Right forelimb (tissue), 1 donor: ENCODE data around the gene NCEH1.
"Not testable (repeated sequence)": the region's sequence is repeated elsewhere in the genome, so short reads cannot be mapped to it uniquely, and the experiment has no call there.

ENCODE experiments used
- DNase-seq: peaks from one replicate; pipeline ENCODE4 v3.0.0-alpha.2; 2018

NCEH1 gene, protein sequence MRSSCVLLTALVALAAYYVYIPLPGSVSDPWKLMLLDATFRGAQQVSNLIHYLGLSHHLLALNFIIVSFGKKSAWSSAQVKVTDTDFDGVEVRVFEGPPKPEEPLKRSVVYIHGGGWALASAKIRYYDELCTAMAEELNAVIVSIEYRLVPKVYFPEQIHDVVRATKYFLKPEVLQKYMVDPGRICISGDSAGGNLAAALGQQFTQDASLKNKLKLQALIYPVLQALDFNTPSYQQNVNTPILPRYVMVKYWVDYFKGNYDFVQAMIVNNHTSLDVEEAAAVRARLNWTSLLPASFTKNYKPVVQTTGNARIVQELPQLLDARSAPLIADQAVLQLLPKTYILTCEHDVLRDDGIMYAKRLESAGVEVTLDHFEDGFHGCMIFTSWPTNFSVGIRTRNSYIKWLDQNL

DNA sequence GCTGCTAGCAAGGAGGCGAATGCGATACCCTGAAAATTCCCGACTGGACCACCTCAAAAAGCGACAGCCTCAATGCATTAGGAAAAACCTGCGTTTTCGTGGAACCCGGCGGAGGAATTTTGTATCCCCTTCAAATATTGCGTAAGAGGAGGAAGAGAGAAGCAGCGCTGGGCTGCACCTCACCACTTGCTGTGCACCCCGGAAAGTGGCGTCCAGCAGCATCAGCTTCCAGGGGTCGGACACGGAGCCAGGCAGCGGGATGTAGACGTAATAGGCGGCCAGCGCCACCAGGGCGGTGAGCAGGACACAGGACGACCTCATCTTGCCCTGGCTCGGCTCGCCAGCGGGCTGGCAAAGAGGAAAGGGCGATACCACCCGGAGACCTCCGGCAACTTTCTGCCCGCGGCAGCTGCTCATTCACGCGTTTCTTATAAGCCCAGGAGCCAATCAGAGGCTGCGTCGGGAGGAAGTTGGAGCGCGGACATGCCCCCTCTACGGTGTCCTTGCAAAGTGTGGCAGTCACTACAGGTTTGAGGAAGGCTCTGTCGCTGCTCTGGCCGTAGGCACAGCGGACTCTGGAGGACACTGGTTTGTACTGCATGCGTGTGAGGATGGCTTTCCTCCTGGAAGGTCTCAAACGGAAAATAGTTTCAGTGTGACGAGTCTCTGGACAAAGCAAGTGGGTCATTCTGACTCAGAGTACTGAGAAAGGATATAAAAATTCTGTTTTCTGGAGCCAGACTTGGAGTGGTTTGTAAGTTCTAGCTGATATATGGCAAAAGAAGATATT lies at the start of gene NCEH1:
Gene NCEH1 (minus strand): TSS at position 404 of the 790 bp plus-strand sequence. CDS start 83 bp downstream, at position 321.
- DNase-seq, result peak; percentile 86

DNA sequence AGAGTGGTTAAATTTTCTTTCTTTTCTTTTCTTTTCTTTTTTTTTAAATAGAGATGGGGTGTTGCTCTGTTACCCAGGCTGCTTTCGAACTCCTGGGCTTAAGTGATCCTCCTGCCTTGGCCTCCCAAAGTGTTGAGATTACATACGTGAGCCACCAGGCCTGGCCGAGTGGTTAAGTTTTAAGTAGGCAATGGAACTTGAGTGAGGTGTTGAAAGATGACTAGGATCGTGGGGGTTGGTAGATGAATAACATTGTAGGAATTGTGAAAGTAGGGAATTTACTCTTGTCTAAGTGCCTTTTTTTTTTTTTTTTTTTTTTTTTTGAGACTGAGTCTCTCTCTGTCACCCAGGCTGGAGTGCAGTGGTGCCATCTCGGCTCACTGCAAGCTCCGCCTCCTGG lies 49.5 kb upstream of the NCEH1 start:
- not testable (repeated sequence) for DNase-seq

DNA sequence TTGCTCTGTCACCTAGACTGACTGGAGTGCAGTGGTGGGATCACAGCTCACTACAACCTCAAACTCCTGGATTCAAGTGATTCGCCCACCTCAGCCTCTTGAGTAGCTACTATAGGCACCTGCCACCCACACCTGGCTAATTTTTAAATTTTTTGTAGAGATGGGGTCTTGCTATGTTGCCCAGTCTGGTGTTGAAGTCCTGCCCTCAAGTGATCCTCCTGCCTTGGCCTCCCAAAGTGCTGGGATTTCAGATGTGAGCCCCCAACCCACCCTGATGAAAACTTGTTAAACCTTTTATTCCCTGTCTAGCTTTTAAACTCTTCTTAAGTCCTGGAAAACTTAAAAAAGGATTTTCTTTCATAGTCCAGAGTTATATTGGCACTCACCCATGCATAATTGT lies 42.3 kb upstream of the NCEH1 start:
- DNase-seq, result no peak

DNA sequence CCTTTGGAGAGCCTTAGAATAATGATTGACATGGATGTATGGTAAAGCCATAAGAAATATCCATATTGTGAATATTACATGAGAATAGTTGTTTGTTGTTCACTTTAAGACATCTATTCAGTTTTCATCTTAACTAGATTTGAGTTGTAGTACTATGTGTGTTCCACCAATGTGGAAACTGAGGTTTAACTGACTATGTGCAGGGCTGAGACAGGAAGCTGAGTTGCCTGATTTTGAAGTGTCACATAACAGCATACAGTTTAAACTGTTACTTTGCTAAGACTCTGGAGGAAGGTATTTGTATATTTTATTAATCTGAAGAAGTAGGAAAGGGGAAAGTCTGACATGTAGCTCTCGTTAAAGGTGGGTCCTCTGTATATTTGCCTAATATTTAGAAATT lies 41.8 kb upstream of the NCEH1 start:
- no peak for DNase-seq

DNA sequence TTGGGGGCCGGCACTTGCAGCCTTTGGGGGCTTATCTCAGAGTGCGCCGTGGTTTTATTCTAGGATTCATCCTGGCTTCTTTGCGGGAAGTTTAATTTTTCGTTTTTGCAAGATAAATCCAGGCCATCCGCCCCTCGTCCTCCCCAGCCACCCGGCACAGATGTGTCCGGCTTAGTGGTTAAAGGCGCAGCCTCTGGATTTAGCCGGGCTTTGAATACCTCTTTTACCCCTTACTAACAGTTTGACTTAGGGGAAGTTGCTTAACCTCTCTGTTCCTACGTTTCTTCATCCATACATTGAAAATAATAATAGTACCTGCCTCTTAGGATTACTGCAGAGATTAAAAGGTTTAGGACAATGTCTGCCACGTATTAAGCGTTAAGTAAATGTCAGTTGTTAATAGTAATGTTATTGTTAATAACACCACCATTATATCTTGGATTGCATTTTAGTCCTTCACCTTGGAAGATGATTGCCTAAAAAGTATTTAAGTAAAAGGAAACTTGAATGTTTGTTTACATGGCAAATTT lies 40.4 kb upstream of the NCEH1 start:
- DNase-seq, result no peak

DNA sequence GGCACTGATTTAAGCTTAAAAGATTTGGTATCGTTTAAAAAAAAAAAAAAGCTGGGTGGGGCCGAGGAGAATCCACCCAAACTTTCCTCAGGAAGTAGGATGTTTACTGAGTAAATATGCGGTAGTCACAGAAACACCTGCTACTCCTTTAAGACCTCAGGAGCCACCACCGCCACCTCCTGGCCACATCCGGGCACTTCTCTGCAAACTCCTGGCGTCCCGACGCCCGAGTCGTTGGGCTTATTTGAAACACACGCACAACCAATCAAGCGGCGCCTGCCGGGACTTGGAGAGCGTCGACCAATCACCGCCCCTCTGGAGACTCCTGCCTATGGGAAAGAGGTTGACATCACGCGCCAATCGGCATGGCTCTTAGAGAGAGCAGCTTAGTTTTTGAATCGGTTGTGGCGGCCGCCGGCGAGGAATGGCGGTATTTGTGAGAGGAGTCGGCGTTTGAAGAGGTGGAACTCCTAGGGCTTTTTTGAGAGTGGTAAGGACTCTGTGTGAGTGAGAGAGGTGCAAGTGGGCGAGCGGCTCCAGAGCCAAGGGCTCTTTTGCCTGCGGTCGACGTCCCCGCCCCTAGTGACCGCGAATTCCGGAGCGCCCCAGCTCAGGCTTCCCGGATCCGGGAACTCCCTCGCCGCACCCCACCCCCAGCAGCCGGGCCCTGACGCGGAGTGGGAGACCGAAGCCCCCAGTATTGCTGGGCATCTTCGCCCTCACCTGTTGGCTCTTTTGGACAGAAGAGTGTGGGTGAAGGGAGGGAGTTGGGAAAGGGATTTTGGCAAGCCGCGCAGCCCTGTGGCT lies 39.7 kb upstream of the NCEH1 start, which contains the start of gene ECT2:
Gene ECT2 (plus strand): TSS at position 359 of the 807 bp plus-strand sequence. CDS start 3,805 bp downstream, outside the sequence.
- peak; percentile 98 for DNase-seq

DNA sequence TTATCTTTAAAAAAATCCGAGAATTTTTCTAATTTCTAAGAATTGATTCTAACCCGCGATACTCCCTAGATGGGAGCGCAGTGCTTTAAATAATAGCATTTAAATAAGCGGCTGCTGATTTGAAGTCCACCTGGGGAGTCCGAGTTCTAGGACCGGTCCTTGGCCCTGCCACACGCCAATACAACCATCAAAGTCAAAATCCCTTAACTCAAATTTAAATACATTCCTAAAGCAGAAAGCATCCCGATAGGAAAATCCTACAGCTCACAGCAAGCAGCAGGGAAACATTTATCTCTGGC lies 39.2 kb upstream of the NCEH1 start:
- no peak for DNase-seq

DNA sequence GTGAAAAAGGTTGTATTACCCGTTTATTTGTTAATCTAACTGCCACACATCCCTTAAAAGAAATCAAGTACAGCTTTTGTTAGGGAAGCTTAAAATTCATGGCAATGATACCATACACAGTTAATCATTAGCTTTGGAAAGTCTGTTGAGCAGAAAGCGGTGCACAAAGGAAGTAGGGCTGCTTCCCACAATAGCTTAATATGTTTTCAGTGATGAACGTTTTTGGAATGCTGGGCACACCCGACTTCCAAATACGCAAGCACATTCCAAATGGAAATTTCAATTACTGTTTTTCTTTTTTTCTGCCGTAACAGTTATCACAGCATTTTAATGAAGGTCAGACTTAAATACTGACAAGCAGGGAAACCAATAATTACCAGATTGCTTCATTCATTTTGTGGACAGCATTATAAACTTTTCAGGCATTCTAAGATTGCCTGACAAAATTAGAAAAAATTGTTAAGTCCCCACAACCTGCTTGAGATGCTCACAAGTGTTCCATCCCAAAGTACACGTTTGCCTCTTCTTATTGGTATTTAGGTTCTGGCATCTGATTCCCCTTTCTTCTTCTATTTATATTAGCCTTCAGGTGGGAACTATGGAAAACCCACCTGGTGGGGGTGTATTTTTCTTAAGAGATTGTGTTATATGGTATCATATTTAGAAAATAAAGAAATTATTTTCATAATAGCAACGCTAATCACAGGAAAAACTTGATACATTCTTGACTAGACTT lies 38.5 kb upstream of the NCEH1 start:
- no peak for DNase-seq

DNA sequence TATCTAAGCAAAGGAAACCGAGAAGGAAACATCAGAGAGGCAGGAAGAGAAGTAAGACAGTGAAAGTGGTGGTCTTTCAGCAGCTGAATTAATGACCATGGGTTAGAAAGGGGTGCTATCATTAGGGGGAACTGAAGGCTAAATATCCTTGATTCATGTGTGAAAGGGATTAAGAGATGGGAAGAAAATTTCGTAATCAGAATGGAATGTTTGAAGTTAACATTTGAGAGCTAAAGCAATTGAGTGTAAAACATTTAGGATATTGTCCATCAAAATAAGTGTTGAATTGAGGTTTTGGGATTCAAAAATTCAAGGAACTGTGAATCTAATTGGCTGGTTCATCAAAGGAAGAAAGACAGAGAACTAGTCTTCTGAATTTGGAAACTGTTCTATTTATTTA lies 35.6 kb upstream of the NCEH1 start:
- DNase-seq, result no peak

DNA sequence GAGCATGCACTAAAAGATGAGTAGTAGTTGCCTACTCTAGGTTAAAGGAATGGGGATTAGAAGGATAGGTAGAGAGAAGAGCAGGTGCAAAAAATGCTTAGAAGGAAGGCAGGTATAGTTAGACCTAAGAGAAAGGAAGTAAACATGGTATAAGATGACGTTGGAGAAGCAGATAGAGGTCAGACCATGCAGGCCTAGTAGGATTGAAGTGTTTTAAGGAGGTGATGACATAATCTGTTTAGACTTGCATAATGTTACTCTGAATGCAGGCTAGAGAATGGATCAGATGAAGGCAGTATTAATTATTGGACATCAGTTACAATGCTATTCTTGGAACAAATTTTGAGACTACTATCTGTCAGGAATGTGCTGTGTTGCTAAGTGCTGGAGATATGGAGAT lies 28.6 kb upstream of the NCEH1 start:
- DNase-seq, result no peak

DNA sequence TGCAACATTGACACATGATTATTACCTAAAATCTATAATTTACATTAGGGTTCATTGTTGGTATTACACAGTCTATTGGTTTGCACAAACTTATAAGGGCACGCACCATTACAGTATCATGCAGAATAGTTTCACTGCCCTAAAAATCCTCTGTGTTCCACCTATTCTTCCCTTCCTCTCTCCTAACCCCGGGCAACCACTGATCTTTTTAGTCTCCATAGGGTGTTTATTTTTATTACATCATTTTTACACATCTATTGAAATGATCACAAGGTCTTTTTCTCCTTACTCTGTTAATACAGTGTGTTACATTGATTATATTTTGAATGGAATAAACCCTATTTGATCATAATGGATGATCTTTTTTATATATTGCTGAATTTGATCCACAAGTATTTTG lies 24.1 kb upstream of the NCEH1 start:
- DNase-seq, result no peak

DNA sequence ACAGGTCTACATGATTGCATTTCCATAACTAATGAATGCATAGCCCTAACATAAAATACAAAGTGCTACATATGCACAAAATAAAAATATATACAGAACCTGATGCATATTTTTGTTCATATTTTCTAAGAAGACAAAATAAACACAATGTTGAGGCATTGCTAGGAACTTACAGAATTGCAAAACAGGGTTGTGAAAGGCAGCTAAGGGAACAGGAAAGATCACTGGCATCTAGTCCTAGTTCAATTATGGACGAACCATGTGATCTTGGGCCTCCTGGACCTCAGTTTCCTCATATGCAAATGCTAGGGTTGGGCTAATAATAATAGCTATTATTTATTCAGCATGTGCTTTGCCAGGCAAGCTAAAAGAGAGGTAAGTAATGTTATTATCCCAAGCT lies 15.5 kb upstream of the NCEH1 start:
- DNase-seq, result no peak

DNA sequence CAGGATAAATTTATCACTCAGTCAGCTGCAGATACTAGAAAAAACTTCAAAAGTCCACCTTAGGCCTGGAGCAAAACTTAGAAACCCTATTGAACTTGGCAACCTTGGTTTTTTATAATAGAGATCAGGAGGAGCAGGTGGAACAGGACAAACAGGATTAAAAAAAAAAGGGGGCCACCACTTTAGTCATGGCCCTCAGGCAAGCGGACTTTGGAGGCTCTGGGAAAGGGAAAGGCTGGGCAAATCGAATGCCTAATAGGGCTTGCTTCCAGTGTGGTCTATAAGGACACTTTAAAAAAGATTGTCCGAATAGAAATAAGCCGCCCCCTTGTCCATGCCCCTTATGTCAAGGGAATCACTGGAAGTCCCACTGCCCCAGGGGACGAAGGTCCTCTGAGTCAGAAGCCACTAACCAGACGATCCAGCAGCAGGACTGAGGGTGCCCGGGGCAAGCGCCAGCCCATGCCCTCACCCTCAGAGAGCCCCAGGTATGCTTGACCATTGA lies 11.7 kb upstream of the NCEH1 start:
- not testable (repeated sequence) for DNase-seq

DNA sequence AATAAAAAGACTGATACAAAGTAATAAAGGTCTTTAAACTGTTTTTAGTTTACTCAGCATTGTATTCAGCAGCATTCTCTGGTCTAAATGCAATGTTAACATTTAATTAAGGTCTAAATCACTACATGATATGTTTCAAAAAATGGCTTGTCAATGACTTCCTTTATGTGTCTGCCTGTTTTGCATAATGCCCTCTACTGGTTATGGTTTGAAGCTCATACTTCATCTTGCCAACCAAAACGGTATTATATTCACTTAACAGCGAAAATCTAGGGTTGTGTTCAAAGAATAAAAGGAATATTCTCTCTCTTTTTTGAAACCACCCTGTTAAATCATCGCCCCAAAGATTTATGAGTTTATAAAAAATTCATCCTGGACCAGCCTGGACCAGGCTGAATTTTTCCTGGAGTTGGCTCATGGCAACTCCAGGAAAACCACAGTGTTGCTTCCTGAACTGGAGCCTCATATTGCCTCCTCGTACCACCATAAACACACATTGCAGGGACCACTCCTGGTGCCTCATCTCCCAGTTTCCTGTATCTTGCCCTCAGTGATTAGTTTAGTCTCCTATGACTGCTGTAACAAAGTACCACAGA lies 6.7 kb upstream of the NCEH1 start:
- DNase-seq, result no peak

DNA sequence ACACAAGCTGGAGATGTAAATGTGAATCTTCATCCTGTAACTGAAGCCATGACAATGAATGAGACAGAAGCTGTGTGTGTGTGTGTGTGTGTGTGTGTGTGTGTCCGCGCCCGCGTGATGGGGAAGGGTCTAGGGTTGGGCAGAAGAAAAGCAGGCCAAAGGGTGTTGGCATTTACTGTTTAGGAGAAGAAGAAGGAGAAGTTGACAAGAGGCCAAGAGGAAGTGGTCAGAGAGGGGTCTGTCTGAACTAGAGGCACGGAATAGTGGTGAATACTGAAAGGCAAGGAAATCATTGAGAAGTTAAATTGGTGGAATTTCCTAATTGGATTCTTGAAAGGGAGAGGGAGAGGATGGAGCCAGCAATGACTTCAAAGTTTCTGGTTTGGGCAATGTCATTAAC lies 5.6 kb upstream of the NCEH1 start:
- DNase-seq, result no peak

DNA sequence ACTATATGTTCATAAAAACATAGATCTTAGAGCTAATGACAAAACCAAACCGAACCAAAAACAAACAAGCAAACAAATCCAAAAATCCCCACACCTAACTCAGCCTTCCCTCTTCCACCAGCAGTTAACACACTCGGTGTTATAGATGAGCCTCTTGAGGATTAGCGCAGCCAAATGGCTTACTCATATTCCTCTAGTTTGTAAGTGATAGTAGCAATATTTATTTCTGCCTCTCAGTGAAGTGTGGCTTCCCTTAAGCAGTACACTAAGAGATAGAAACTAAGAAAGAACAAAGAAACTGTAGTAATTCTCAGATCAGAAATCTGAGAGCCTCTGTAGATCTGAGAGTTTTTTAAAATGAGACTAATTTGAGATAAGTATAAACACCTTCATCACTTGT lies 2.4 kb upstream of the NCEH1 start:
- no peak for DNase-seq

DNA sequence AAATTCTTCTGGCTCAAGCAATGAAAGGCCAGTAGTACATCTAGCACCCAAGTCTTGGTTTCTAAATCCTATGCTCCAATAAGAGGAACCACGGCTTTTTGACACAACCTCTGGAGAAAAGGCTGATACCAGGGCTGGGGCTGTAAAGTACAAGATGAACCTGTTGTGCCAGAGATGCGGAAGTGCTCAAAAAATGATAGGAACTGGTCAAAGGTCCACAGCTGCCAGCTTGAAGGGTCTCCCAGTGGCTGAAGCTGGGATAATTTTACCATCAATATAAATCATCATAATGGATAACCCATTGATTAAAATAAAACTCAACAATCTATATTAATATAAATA lies 558 bp upstream of the NCEH1 start:
- no peak for DNase-seq

DNA sequence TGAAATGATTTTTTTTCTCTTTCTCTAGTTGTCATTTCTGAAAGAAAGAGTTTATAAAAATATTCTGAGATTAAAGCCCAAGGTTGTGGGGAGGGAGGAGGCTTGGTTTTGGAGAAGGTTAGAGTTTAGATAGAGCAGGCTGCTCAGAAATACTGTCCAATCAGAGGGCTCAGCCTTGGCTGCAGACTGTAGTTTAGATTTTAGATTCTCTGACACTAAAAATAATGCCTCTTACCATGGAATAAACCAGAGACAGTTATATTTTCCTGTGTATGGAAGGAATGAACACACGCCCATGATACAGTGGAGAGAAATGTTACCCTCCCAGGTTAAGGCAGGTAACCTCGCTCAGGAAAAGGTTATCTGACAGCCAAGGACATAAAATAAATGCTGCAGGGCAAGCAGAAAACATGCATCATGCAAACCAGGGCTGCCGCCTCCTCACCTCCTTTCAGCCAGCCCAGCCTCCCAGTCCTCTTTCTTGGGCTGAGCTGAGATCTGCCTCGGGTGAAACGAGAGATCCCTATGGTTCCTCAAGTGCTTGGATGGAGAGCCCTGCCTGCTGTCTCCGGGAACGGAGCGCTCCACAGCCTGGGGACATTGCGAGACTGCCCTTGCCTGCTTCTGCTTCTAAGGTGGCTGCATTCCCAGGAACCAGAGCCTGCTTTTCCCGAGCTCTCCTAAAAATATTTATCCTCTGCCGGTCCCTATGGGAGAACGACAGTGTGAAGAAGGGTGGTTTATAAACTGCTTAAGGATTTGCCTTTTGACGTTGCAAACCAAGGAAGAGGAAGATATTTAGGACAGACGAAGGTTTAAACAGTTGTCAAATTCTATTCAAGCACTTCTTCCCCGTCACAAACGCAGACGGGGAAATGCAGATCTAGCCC lies 848 bp downstream of the NCEH1 start:
- peak; percentile 55 for DNase-seq

DNA sequence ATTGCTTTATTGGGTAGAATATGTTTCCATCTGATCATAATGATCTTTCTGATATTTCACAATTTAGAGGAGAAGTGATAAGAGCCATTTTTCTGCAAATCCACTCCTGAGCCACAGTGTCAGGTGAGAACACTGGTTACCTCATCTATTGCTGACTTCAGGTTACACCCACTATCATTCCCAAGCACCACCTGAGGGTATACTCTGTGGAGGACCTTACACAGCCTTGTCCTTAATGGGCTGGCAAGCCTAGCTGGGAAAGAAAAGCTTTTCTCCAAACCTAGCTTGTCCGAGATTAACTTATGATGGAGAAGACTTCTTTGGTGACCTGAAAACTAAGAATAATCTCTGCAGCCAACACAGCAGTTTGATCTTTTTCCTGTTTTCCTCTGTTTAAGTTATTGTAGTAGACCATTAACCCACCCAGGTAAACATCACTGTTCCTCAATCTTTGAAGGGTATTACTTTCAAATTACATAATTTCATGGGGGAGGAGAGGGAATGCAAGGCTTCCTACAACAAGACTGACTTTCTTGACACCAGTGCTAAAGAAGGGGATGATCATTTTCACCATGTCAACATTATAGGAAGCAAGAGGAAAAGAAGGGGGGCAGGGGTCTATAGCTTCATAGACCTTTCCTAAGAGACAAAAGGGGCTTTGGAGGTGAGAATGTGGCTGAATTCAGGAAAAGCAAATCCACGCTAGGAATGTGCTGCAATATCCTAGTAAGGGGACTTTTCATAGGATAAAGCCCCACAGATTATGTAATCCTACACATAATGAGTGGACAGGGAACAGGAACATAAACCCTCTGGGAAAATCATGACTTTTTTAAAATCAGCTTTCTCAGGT lies 1.7 kb downstream of the NCEH1 start:
- no peak for DNase-seq

DNA sequence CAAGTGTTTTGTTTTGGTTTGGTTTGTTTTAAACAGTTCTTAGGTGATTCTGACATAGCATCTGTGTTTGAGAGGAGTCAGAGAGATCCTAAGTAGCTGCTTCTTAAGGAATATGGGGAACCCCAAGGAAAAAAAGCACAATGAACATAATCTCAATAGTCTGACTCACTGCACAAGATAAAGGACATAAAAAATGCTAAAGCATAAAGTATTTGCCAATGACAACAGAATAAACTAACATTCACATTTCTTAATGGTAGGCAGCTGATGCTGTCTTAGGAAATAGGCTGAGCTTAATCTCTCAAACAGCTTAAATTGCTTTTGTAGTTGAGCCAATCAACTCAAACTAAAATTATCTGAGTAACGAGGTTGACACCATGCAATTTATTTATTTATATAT lies 2.9 kb downstream of the NCEH1 start:
- DNase-seq, result no peak
